SK-N-MC (cell line): ENCODE data around the gene OAT.

Experiments
- EZH2 ChIP-seq: fragments of 200-600 bp; sonication (generic); IDR thresholded peaks from one replicate; pipeline ENCODE4 v1.6.1; 2017; ENCODE audit warnings: antibody characterized with exemption
- FOXP2 ChIP-seq: optimal IDR thresholded peaks from 2 replicates; pipeline ENCODE3; 2011; ENCODE audit warnings: mild to moderate bottlenecking, moderate library complexity; ENCODE audit not compliant: insufficient read depth; ENCODE audit errors: extremely low read length, control extremely low read depth
- POLR2AphosphoS5 ChIP-seq: IDR thresholded peaks from 2 replicates; pipeline ENCODE4 v1.6.1; 2012; ENCODE audit warnings: mild to moderate bottlenecking, low read depth, low read length, borderline replicate concordance

DNA sequence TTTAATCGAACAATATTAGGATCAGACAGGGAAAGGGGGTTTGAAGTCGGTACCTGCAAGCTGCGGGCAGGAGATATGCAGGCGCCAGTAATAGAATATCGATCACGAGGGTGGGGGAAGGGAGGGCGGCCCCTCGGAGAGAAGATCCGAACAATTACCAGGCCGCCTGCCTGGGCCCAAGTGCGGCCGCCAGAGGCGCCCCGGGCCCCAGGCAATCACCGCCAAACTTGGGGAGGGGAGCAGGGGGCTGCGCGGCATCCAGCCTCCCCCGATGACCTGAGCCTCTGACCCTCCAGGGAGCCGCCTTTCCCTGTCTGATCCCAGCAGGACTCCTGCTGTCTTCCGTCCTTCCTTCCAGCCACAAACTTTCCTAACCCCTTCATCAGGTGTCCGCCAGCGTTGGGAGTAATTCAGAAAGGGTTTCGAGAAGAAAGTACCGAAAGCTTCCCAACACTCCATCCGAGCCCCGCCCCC, 30.0 kb upstream of the OAT start:
- TF ChIP-seq EZH2 (no peak), POLR2AphosphoS5 (no peak), FOXP2 (no peak)
